ENCODE data around the gene TAF9.
"Not testable (repeated sequence)": the region's sequence is repeated elsewhere in the genome, so short reads cannot be mapped to it uniquely, and the experiment has no call there.

The TAF9 gene, protein sequence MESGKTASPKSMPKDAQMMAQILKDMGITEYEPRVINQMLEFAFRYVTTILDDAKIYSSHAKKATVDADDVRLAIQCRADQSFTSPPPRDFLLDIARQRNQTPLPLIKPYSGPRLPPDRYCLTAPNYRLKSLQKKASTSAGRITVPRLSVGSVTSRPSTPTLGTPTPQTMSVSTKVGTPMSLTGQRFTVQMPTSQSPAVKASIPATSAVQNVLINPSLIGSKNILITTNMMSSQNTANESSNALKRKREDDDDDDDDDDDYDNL

DNA sequence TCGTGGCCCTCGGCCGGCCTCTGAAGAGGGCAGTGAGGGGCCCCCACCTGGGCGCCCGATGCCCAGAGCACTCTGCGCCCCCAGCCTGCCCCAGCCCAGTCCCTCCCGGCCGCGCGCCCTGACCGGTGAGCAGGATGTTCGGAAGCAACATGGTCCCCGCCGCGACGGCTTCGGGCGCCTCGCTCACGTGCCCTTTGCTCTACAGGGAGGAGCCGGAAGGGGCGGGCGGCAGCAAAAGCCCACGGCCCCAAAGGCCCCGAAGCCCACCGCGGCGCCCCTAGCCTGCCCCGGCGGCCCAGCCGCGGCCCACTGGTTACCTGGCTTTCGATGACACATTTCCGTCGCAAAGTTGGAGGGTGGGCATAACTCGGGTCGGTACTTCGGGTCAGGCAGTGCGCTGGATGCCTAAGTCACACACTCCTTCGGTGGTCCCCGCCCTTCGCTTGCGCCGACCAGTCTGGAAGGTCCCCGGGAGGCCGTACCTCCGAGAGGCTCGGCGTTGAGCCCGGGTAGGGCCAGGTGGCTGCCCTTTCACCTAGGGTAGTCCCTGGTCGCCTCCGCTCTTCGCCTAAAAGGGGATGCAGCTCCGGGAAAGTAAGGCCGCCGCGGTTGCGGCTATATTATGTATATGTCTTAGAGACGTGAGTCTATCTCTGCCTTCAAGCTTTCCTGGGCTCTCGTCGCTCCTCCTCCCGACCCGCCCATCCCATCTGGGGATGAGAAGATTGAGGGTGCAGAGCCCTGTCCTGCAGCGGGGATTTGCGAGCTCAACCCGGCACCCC lies at the start of gene TAF9, which contains the start of the genes AK6 and RAD17:
TSS of gene TAF9 (minus strand) at position 181 of the 782 bp plus-strand sequence. CDS start 3,783 bp downstream, outside the sequence.
TSS of gene AK6 (minus strand) at position 181 of the 782 bp plus-strand sequence. CDS start at position 151, 30 bp downstream.
TSS of gene RAD17 (plus strand) at position 479 of the 782 bp plus-strand sequence. CDS start 2,391 bp downstream, outside the sequence.
- peak; percentile 86 to 90 for DNase-seq (ENCODE audit: low read depth in 2 of 2)

DNA sequence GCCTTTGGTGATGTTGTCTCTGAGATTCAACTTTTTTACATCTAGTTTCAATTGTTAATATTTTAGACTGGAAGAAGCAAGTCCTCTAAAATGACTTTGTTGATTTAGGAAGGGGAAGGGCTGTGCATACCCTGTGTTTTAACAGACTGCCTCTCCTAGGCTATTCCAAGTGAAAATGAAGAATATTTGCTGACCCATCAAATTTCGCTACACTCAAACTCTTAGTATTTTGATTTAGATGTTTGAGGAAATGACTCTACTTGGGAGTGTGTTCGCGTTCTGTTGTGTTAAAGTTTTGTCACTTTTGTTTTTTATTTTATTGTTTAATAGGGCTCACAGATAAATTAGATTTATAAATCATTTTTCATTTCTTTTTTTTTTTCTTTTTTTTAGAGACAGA lies 49.2 kb upstream of the TAF9 start:
- DNase-seq (ENCODE audit: low read depth in 2 of 2): no peak

DNA sequence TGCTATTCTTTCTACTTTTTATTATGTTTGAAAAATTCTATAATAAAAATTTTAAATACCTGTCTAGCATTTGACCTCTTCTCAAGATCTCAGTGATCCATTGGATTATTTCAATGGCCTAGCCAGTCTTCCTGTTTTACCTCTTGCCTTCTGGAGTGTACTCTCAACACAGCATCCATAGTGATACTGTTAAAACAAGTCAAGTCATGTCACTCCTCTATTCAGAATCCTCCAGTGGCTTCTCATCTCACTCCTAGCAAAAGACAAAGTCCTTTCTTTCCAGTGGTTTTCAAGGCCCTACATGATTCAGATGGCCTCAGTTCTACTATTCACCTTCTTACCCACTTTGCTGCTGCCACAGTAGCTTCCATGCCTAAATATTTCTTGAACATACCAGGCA lies 47.4 kb upstream of the TAF9 start:
- DNase-seq (ENCODE audit: low read depth in 2 of 2): no peak

DNA sequence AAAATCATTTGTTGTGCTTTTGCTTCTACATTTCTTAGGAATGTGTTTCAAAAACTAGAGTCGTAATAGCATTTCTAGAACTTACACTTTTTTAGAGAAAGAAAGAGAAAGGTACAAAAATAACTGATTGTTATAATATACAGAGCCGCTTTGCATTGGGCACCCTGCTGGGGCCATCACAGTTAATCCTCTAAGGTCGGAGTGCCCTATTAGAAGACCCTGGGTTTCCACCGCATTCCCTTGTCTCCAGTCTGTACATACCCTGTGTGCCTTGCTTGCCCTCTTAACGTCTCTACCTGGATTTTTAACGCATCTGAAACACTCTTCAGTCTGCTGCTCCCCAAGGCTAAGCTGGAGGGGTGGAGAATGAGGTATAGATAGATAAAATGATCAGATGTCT lies 46.9 kb upstream of the TAF9 start:
- DNase-seq (ENCODE audit: low read depth in 2 of 2): no peak

DNA sequence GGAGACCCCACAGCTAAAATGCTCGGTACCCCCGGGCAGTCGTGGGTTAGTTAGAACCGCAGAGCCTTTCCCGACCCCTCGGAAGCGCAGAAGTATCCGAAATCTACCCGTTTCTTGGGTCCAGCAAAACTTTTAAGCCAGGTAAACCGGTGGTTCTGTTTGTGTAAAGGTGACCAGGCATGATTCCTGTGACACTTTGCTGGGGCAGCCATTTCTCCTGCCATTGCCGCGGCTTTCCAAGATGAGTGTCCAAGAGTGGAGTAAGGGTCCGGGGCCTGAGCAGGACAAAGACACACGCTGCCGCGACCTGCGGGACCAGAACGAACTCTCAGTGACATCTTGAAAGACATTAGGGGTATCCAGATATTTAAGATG lies 46.3 kb upstream of the TAF9 start:
- no peak for DNase-seq (ENCODE audit: low read depth in 2 of 2)

DNA sequence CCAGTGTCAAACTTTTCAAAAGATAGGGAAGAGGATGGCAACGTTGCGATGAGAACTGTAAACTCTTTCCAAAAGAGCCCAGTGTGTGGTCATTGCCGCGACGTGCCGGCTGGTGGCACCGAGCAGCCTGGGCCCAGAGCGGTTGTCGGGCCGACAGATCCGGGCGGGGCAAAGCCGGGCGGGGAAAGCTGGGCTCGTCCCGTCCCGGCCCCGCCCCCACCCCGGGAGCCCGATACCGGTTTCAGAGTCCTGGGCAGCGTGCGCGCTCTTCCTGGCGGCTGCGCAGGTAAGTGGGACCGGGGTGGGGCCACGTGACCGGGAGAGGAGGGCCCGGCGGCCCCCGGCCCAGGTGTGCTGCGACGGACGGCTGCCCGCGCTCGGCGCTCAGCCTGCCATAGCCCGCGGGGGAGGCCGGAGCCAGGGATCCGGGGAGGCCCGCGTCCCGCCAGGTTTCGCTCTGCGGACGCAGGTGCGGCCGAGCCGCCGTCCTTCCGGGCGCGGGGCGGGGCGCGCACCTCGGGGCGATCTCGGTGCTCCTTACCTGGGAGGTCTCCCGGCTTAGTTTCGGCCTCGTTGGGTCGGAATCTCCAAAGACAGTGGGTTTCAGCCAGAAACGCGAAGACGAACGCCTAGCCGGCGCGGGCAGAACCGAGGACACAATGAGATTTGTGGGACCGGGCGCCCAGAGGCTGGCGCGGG lies 45.7 kb upstream of the TAF9 start, which contains the start of gene MARVELD2:
TSS of gene MARVELD2 (plus strand) at position 232 of the 699 bp plus-strand sequence. CDS start 4,270 bp downstream, outside the sequence.
- DNase-seq (ENCODE audit: low read depth in 2 of 2): peak; percentile 5 to 32

DNA sequence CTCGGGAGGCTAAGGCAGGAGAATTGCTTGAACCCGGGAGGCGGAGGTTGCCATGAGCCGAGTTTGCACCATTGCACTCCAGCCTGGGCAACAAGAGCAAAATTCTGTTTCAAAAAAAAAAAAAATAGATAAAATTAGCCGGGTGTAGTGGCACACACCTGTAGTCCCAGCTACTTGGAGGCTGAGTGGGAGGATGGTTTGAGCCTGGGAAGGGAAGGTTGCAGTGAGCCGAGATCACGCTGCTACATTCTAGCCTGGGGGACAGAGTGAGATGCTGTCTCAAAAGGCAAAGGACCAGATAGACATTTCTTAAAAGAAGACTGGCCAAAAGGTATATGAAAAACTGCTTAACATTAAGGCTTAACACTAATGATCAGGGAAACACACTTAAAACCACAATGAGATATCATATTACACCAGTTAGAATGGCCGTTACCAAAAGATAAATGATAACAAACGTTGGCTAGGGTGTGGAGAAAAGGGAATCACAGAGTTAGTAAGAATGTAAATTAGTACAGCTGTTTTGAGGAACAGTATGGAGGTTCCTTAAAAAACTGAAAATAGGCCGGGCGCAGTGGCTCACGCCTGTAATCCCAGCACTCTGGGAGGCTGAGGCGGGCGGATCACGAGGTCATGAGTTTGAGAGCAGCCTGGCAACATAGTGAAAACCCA lies 35.5 kb upstream of the TAF9 start:
- no peak for DNase-seq (ENCODE audit: low read depth in 2 of 2)

DNA sequence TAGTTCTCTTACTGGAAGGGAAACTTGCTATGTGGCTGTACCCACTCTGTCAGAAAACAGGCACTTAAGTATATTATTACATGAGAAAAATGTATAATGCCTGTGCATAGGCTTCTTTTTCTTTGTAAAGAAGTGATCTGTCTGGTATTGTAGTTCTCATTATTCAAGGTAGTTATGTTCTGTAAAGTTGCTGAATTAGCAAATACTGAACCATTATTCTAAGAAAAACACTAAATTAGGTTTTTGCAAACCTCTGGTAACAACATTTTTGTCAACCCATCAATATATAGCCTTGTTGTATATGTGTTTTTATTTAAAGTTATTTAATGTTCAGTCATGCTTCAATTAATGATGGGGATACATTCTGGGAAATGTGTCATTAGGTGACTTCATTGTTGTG lies 9.1 kb upstream of the TAF9 start:
- no peak for DNase-seq (ENCODE audit: low read depth in 2 of 2)

DNA sequence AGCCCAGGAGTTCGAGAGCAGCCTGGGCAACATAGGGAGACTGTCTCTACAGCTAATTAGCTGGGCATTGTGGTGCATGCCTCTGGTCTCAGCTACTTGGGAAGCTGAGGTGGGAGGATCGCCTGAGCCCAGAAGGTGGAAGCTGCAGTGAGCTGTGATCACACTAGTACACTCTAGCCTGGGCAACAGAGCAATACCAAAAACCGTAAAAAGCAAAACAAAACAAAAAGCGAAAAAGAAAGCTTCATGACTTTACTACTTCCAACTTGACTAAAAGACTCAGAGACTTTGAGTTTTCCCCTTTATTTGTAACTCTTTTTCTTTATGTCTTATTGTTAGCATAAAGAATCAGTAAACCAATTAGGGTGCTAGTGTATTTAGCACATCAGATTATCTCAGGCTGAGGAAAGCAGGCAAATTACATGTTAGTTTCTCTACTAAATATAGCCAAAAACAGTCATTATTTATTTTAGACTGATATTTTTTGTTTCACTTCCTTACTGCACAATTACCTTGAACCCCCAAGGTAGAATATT lies 5.7 kb upstream of the TAF9 start:
- no peak for DNase-seq (ENCODE audit: low read depth in 2 of 2)

DNA sequence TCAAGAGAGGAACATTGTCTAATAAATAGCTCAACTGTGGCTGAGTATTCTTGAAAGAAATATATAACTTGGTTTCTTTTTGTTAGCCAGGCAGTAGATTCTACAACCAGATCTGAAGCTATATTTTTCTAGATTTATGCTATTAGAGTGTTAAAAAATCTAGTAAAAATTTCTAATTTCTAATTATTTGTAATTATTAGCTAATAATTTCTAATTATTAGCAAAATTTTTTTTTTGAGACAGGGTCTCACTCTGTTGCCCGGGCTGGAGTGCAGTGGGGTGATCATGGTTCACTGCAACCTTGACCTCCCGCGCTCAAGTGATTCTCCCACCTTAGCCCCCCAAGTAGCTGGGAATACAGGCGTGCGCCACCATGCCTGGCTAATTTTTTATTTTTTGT lies 3.1 kb upstream of the TAF9 start:
- no peak for DNase-seq (ENCODE audit: low read depth in 2 of 2)

DNA sequence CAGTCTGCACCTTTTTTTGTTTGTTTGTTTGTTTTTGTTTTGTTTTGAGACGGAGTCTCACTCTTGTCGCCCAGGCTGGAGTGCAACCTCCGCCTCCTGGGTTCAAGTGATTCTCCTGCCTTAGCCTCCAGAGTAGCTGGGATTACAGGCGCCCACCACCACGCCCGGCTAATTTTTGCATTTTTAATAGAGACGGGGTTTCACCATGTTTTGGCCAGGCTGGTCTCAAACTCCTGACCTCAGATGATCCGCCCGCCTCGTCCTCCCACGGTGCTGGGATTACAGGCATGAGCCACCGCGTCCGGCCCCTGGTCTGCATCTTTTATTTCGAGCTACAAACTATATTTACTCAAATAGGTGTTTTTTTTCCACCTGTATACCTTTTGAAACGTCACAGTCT lies 1.0 kb upstream of the TAF9 start:
- DNase-seq (ENCODE audit: low read depth in 2 of 2): not testable (repeated sequence)

DNA sequence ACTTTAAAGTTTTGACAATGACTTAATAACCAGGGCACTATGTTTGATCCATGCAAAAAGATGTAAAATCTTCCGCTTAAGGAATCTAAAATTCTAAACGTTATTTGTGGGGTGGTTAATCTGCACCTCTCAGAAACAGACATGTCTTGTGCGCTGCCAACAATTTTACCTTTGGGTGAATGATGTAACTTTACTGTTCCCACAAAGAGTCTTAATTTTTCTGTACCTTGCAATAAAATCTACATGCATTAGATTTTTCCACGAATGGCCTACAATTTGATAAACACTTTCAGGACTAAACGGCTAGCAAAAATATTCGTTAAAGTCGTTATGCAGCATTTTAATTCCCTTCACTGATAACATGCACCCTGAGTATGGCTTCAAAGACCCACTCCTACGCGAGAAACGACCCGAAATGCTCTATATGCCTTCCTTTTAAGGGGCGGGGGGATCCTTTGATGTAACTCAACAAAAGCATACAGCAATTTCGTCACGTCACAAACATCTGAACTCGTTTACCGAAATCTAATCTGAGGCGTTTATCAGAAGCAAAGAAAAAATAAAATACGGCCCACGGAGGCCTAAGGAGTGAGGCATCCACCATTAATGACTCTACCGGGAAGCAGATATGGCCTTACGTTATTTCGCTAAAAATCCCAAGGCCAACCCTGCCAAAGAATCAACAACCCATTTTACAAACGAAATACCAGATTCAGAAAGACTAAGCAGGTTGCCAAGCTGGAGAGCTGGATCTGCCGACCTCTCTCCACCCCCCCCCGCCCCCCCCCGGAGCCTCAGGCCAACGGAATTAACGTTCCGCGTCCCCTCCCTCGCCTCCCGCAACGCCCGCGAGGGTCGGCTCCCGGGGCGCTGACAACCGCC lies 621 bp downstream of the TAF9 start:
- no peak for DNase-seq (ENCODE audit: low read depth in 2 of 2)

DNA sequence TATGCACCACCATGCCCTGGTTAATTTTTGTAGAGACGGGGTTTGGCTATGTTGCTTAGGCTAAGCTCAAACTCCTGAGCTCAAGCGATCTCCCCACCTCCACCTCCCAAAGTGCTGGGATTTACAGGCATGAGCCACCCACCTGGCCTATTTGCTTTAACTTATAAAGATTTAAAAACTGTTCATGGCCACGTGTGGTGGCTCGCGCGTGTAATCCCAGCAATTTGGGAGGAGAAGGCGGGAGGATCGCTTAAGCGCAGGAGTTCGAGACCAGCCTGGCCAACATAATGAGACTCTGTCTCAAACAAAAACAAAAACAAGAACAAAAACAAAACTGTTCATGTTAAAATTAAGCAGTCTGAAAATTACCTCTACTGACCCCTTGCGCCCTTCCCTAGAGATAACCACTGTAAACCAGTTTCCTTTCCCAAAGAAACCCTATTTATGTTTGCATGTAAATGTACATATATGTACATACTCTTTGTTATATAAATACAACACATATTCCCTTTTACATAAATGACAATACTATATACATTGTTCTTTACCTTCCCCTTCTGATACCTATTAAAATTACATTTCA lies 1.5 kb downstream of the TAF9 start:
- no peak for DNase-seq (ENCODE audit: low read depth in 2 of 2)

DNA sequence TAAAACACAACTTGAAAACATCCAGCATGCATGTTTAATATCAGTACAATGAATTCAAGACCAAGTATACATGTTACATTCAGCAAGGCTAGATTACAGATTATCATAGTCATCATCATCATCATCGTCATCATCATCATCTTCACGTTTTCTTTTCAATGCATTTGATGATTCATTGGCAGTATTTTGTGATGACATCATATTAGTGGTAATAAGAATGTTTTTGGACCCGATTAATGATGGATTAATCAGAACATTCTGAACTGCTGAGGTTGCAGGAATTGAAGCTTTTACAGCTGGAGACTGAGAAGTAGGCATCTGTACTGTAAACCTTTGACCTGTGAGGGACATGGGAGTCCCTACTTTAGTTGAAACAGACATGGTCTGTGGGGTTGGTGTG lies 4.5 kb downstream of the TAF9 start:
- no peak for DNase-seq (ENCODE audit: low read depth in 2 of 2)

DNA sequence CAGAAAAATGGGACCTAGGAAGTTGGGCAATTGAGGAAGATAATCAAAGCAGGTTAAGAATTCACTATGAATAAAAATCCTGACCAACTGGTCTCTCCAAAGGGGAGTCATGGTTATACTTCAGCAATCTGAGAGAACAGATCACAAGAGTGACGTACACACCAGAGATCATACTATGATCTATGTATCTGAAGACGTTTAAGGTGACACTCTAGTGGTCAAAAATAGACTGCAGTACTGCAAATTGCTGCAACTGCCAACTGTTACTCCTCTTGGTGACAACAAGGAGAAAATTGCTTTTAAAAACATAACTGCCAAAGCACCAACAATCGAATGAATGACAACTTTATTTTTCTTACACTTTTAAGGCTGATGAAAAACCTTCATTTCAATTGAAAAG lies 4.9 kb downstream of the TAF9 start:
- DNase-seq (ENCODE audit: low read depth in 2 of 2): no peak

DNA sequence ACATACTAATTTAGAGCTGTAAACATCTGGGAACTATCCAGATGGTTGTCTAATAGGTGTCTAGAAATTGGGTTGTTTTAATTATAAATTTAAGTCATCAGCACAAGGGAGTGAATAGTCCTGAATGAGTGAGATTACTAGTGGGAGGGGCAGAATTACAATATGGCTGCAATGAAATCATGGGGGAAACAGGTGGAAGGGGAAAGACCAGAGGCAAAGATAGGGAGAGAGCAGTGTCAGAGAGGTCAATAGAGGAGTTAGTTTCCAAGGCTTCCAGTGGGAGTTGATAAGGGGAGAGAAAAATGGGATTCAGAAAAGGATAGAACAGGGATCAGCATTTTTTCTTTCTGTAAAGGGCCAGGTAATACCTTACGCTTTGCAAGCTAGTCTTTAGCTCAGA lies 8.9 kb downstream of the TAF9 start:
- no peak for DNase-seq (ENCODE audit: low read depth in 2 of 2)

DNA sequence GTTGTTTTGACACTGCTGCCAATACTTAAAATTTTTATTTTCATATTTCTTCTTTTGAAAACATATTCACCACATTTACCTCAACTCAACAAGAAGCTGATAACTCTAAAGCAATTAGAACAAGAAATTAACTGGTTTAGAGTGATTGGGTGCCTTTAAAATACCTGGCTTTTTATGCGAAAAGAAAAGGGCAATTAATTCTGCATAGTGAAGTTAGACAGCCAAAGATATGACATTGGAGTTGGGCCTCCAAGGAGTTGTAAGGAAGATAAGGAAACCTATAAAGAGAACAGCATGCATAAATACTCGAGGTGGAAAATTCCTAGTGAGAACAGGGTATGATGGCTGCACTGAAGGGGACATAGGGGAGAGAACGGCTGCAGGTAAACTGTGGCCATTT lies 9.6 kb downstream of the TAF9 start:
- no peak for DNase-seq (ENCODE audit: low read depth in 2 of 2)

DNA sequence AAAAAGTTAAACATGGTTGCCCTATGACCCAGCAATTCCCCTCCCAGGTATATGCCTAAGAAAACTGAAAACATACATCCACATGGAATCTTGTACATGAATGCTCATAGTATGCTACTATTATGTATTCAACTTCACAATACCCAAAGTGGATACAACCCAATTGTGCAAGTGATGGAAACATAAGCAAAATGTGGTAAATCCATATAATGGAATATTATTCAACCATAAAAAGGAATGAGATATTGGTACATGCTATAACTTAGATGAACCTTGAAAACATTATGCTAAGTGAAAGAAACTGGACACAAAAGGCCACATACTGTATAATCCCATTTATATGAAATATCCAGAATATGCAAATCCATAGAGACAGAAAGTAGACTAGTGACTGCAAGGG lies 18.7 kb downstream of the TAF9 start:
- DNase-seq (ENCODE audit: low read depth in 2 of 2): no peak

DNA sequence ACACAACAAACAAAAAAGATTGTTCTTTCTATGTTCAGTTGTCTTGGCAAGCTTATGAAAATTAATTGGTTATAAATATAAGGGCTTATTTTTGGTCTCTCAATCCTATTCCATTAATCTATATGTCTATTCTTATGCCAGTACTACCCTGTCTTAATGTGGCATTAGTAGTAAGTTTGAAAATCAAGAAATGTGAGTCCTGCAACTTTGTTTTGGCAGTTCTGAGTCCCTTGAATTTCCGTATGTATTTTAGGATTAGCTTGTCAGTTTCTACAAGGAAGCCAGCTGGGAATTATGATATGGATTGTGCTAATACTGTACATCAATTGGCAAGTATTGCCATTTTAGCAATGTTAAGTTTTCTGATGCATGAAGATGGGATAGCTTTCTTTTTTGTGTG lies 26.2 kb downstream of the TAF9 start:
- no peak for DNase-seq (ENCODE audit: low read depth in 2 of 2)

DNA sequence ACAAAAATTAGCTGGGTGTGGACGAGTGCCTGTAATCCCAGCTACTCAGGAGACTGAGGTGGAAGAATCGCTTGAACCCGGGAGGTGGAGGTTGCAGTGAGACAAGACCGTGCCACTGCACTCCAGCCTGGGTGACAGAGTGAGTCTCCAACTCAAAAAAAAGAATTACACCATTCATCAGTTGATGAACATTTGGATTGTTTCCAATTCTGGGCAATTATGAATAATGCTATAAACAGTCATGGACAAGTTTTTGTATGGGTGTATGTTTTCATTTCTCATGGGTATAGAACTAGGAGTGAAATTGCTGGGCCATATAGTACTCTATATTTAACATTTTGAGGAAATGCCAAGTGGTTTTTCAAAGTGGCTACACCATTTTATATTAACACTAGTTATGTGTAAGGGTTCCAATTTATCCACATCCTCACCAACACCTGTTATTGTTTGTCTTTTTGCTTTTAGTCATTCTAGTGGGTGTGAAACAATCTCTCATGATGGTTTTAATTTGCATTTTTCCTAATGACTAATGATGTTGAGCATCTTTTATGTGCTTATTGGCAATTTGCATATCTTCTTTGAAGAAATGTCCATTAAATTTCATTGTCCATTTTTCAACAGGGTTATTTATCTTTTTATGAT lies 27.7 kb downstream of the TAF9 start:
- no peak for DNase-seq (ENCODE audit: low read depth in 2 of 2)

Data from stimulated activated CD8-positive, alpha-beta memory T cell treated with anti-CD3 and anti-CD28 coated beads, Interleukin-15, amount 100 ng/mL, for 48 hours (primary cell).